K562 (cell line): Measurements from ENCODE around the gene TMEM132E. TPM values are rescaled to one million over a fixed set of nuclear protein-coding genes. Genes with fewer than 3 reads are reported as not detected.

Experiments used
- FOXP4 ChIP-seq: sonication (generic); formaldehyde crosslinking; IDR thresholded peaks from 2 replicates; pipeline ENCODE4 v1.8.0; 2022; ENCODE audit warnings: mild to moderate bottlenecking, missing genetic modification reagents, borderline replicate concordance
- L3MBTL2 ChIP-seq: fragments of 450-650 bp; IDR thresholded peaks from 2 replicates; pipeline ENCODE4 v1.6.1; 2016; ENCODE audit warnings: mild to moderate bottlenecking, moderate library complexity
- MGA ChIP-seq: fragments of 450-650 bp; IDR thresholded peaks from 2 replicates; pipeline ENCODE4 v1.6.1; 2016; ENCODE audit warnings: mild to moderate bottlenecking, moderate library complexity
- NRF1 ChIP-seq, 2 experiments: fragments of 450-650 bp; IDR thresholded peaks in 1 of 2; conservative IDR thresholded peaks in 1 of 2; 2 replicates each; pipeline ENCODE4 v1.6.1; 2014; ENCODE audit warnings: mild to moderate bottlenecking in 2 of 2
- RAD21 ChIP-seq, 2 experiments: fragments of 250-450 bp in 1 of 2; fragments of 450-650 bp in 1 of 2; sonication (Bioruptor Pico) in 1 of 2; formaldehyde crosslinking in 1 of 2; IDR thresholded peaks in 1 of 2; conservative IDR thresholded peaks in 1 of 2; 2 replicates each; pipeline versions ENCODE4 v1.4.0 to v1.8.0; 2020 to 2022; ENCODE audit warnings: mild to moderate bottlenecking in 2 of 2, moderate library complexity in 1 of 2
- SRF ChIP-seq, 2 experiments: fragments of 250-450, 450-650 bp in 1 of 2; sonication (Bioruptor Pico) in 1 of 2; sonication (generic) in 1 of 2; formaldehyde crosslinking; IDR thresholded peaks; 2 replicates each; pipeline versions ENCODE4 v1.5.0 to v1.5.1; 2020 to 2022; ENCODE audit warnings: mild to moderate bottlenecking in 1 of 2, missing genetic modification reagents in 1 of 2
- ZNF696 ChIP-seq: fragments of 250-450 bp; sonication (Bioruptor Pico); conservative IDR thresholded peaks from 2 replicates; pipeline ENCODE4 v1.4.0; 2020; ENCODE audit warnings: mild to moderate bottlenecking, moderate library complexity
- ZNF699 ChIP-seq: fragments of 250-450 bp; sonication (Bioruptor Pico); IDR thresholded peaks from 2 replicates; pipeline ENCODE4 v1.8.0; 2021; ENCODE audit warnings: mild to moderate bottlenecking, moderate library complexity; ENCODE audit not compliant: insufficient replicate concordance
- ZZZ3 ChIP-seq: fragments of 450-650 bp; IDR thresholded peaks from 2 replicates; pipeline ENCODE4 v1.6.1; 2016; ENCODE audit warnings: antibody characterized with exemption, mild to moderate bottlenecking, moderate library complexity
- polyA plus RNA-seq, 8 experiments: library from polyadenylated mRNA; depleted of rRNA in 4 of 8; stranded (reverse) in 5 of 8; unstranded in 3 of 8; fragments of >200 nt; fragmentation: Nextera tagmentation in 2 of 8; fragmentation: Illumina TruSeq in 1 of 8; extraction: Ambion mirVana in 2 of 8; extraction: Trizol in 1 of 8; gene quantifications; 2 replicates each; pipeline versions ENCODE4 v1.2.1 to v1.2.3, GENCODE V29; 2011 to 2014; ENCODE audit warnings: inconsistent platforms in 1 of 8, missing spikeins in 1 of 8
- total RNA-seq, 7 experiments: library from RNA; depleted of rRNA in 6 of 7; stranded (reverse); fragments of >200 nt in 6 of 7; fragmentation: Illumina TruSeq in 2 of 7; extraction: Trizol in 2 of 7; gene quantifications; 2 replicates each; pipeline versions ENCODE4 v1.2.1 to v1.2.3, GENCODE V29; 2011 to 2021; ENCODE audit warnings: low replicate concordance in 1 of 7

TMEM132E gene
- total and polyA plus RNA-seq, 9 of the 15 experiments (the other 6 are each of a cell fraction or from before 2014, with no cell fraction given), result not detected

- no peak for TF ChIP-seq MGA
- TF ChIP-seq ZNF699 (CRISPR knock-in tag), result no peak
- TF ChIP-seq SRF (CRISPR knock-in tag; IDR thresholded peaks at IDR 0.05), result no peak
- TF ChIP-seq L3MBTL2, result no peak
- no peak for TF ChIP-seq NRF1 (conservative IDR thresholded peaks at IDR 0.05 in 1 of 2, IDR thresholded peaks at IDR 0.05 in 1 of 2)
- TF ChIP-seq RAD21 (CRISPR knock-in tag; conservative IDR thresholded peaks at IDR 0.05 in 1 of 2, IDR thresholded peaks at IDR 0.05 in 1 of 2), result peak in 1 of 2 experiments; percentile 42; a peak in 3 of 4 replicates
- no peak for TF ChIP-seq ZNF696 (CRISPR knock-in tag)
- TF ChIP-seq FOXP4 (CRISPR knock-in tag), result no peak
- TF ChIP-seq ZZZ3, result no peak
Observed at GRCh38 chr17:34584805-34585416, 5.5 kb downstream of the TMEM132E start (continued).
